ENCODE results near the gene NRAS.

DNA sequence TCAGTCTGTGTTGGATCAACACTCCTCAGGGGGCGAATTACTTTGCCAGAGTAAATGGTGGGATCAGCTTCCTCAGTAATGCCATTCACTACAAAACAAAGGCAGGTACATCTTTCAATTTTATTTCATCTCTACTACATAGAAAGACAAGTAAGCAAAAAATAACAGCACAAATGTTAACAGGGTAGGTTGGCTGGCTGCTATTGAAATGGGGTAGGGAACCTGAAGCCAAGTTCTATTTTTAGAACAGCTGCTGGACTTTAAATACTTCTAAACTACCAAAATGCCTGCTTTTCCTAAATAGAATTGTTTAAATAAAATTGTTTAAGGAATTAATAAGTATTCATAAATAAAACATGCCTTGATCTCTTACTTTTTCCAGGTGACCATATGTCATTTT lies 7.3 kb upstream of the NRAS start:
- no peak for TF ChIP-seq POLR2A (IDR thresholded peaks at IDR 0.05)
- TF ChIP-seq, protein P1, sequence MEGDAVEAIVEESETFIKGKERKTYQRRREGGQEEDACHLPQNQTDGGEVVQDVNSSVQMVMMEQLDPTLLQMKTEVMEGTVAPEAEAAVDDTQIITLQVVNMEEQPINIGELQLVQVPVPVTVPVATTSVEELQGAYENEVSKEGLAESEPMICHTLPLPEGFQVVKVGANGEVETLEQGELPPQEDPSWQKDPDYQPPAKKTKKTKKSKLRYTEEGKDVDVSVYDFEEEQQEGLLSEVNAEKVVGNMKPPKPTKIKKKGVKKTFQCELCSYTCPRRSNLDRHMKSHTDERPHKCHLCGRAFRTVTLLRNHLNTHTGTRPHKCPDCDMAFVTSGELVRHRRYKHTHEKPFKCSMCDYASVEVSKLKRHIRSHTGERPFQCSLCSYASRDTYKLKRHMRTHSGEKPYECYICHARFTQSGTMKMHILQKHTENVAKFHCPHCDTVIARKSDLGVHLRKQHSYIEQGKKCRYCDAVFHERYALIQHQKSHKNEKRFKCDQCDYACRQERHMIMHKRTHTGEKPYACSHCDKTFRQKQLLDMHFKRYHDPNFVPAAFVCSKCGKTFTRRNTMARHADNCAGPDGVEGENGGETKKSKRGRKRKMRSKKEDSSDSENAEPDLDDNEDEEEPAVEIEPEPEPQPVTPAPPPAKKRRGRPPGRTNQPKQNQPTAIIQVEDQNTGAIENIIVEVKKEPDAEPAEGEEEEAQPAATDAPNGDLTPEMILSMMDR (IDR thresholded peaks at IDR 0.05) = no peak

Measured in heart left ventricle (tissue), 13 donors.